GM19099 (cell line): Measurements from ENCODE around the gene HERC5.

Experiments
- POLR2A ChIP-seq: IDR thresholded peaks from 3 replicates; pipeline ENCODE4 v1.6.1; 2011; ENCODE audit warnings: low read depth; ENCODE audit not compliant: insufficient read length; ENCODE audit errors: extremely low read depth

Gene HERC5

DNA sequence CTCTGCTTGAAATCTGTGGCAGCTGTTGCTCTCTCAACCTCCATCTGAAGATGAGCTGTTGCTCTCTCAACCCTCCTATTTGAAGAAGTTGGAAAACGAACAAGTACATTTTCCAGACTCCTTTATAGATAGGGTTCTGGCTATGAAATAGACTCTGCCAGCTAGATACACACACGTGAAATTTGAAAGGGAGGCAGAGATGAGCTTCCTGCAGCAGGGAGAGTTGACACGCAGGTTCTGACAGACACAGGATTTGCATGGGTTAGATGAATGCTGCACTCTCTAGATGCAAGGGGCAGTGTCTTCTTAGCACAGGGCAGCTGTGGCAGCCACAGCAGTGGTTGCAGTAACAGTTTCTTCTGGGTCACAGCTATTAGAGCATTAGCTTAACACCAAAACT is 74.6 kb downstream of the HERC5 start:
- TF ChIP-seq POLR2A, result no peak

DNA sequence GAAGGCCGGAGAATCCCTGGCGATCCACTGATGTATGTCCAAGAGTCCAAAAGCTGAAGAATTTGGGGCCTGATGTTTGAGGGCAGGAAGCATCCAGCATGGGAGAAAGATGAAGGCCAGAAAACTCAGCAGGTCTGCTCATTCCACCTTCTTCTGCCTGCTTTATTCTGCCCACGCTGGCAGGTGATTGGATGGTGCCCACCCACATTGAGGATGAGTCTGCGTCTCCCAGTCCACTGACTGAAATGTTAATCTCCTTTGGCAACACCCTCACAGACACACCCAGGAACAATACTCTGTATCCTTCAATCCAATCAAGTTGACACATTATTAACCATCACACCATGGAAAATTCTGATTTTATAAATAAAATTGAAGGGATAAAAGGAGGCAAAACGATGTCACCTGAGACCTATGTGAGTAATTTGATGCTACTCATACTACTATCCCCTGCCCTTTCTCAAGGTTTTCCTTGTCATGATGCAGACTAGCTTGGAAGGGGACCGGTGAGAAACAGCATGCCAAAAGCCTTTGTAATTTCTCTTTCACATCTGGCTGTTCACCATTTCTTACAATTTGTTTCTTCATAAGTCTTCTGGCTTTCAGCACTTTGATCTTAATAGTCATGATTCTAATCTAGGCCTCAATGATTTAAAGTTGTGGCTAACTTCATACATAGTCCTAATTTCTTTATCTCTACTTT is 76.3 kb downstream of the HERC5 start:
- no peak for TF ChIP-seq POLR2A

- TF ChIP-seq POLR2A, result no peak
These were observed 77.2 kb downstream of the HERC5 start for GRCh38 chr4:88533937-88534750.

DNA sequence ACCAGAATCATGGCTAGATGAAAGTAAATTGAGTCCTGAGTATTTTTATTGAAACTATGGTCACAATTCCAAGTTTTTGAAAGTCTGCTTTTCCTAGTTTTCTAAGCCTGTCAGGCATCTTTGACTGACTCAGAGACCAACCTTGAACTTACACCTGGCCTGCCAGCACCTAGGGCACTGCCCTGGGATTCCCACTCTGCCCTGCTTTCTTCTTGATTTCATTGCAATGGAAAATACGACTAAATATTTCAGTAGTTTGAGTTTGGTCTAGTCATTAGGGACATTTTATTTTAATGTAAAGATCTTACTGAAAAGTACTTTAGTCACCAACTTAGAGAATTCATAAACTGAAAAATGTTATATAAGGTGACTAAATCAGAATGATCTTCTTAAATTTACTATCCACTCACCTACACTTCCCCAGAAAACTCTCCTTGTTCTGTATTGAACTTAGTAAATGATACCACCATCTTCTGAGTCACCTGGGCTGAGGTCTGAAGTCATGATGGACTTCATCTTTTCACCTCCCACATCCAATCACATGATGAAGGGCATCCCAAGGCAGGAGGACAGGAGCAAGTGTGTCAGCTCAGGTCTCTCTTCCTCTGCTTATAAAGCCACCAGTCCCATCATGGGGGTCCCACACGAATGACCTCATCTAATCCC is 78.3 kb downstream of the HERC5 start:
- TF ChIP-seq POLR2A, result no peak

DNA sequence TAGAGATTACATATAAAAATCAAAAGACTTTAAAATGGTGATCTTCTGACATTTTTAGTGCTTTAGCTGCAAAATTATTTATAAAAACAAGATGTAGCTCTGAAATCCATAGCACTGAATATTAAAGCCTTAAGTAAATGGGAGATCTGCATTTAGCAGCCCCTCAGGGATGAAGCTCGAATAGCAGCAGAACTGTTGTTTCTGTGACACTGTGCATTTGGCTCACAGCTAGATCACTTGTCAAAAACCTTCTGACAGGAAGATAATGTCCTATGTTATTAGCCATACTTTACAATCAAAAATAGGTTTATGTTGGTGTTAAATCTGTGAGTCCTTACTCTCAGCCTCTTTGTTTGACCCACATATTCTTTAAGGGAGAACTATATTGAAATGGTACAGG is 80.8 kb downstream of the HERC5 start:
- no peak for TF ChIP-seq POLR2A

DNA sequence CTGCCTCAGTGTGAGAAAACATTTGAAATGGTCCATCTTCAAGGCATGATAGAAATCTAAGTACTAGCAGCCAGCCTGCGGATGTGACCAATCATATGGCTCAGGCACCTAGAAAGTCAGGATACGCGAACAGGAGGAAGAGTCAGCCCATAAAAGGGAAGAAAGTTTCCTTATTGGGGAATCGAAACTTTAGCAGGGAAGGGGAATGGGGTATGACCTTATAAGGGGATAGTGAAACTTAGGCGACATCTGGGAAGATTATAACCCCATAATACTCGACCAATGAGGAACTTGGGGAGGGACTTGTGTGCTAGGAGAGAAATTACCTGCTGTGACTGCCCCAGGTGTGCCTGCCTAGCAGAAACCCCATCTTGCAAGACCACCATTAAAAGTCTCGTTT is 92.9 kb downstream of the HERC5 start:
- TF ChIP-seq POLR2A, result no peak
